ENCODE measurements around the gene NAGLU. TPM values are rescaled to one million over a fixed set of nuclear protein-coding genes. Genes with fewer than 3 reads are reported as not detected.

Gene NAGLU
- total RNA-seq, 2 experiments from 2014 or later = 15.0 to 17.6 TPM

Other genes with a start within 250 kb of the NAGLU start
- gene STAT5A, start 247.7 kb upstream of the NAGLU start, total RNA-seq = 100 to 1,000 TPM; 197 TPM
- gene STAT3, start 147.8 kb upstream of the NAGLU start, total RNA-seq = 100 to 1,000 TPM; 179 TPM
- under 1 TPM; 0.51 to 0.78 TPM for gene CAVIN1, start 113.0 kb upstream of the NAGLU start, total RNA-seq
- 1 to 10 TPM; 3.3 to 3.4 TPM for gene ATP6V0A1, start 77.4 kb upstream of the NAGLU start, total RNA-seq
- gene HSD17B1, start 16.7 kb downstream of the NAGLU start, total RNA-seq = under 1 TPM; 0.19 to 0.29 TPM
- gene COASY, start 25.9 kb downstream of the NAGLU start, total RNA-seq = 100 to 1,000 TPM; 118 to 120 TPM
- 10 to 100 TPM; 59.9 to 66.2 TPM for gene MLX, start 30.9 kb downstream of the NAGLU start, total RNA-seq
- 10 to 100 TPM; 37.0 to 42.1 TPM for gene PSMC3IP, start 41.5 kb downstream of the NAGLU start, total RNA-seq
- gene RETREG3, start 73.1 kb downstream of the NAGLU start, total RNA-seq = 10 to 100 TPM; 29.6 to 30.2 TPM
- 100 to 1,000 TPM; 118 to 123 TPM for gene TUBG1, start 73.4 kb downstream of the NAGLU start, total RNA-seq
- gene TUBG2, start 123.0 kb downstream of the NAGLU start, total RNA-seq = 10 to 100 TPM; 11.4 to 12.9 TPM
- gene PLEKHH3, start 140.8 kb downstream of the NAGLU start, total RNA-seq = 1 to 10 TPM; 1.0 to 1.4 TPM
- gene CCR10, start 145.6 kb downstream of the NAGLU start, total RNA-seq = under 1 TPM; 0.10 to 0.38 TPM
- gene CNTNAP1, start 146.3 kb downstream of the NAGLU start, total RNA-seq = 1 to 10 TPM; 2.9 to 3.8 TPM
- gene EZH1, start 208.8 kb downstream of the NAGLU start, total RNA-seq = 10 to 100 TPM; 27.2 to 29.2 TPM
- not detected for gene RAMP2, start 225.0 kb downstream of the NAGLU start, total RNA-seq
- 10 to 100 TPM; 95.2 to 96.5 TPM for gene VPS25, start 237.2 kb downstream of the NAGLU start, total RNA-seq
- under 1 TPM; 0.23 to 0.38 TPM for gene WNK4, start 244.4 kb downstream of the NAGLU start, total RNA-seq